HG03064 (cell line): ENCODE measurements around the gene BLOC1S4.
"Not testable (repeated sequence)": the region's sequence is repeated elsewhere in the genome, so short reads cannot be mapped to it uniquely, and the experiment has no call there.

Experiments
- ATAC-seq: cut with Tn5 transposase; IDR thresholded peaks from one replicate; pipeline ENCODE4 v1.9.1; 2021; ENCODE audit warnings: low read depth; ENCODE audit not compliant: unreplicated experiment

The BLOC1S4 gene

GRCh38 chr4:6716958-6717655 is 1.1 kb downstream of the BLOC1S4 start:
- ATAC-seq: no peak

- no peak for ATAC-seq
These were observed 3.1 kb downstream of the BLOC1S4 start for GRCh38 chr4:6718932-6719610.

GRCh38 chr4:6719611-6720179 is 3.7 kb downstream of the BLOC1S4 start:
- ATAC-seq: no peak

- ATAC-seq: no peak
These were observed 4.3 kb downstream of the BLOC1S4 start for GRCh38 chr4:6720202-6720699.

GRCh38 chr4:6721121-6721520 is 5.1 kb downstream of the BLOC1S4 start:
- ATAC-seq: no peak

- no peak for ATAC-seq
These were observed 6.9 kb downstream of the BLOC1S4 start for GRCh38 chr4:6722891-6723290.

GRCh38 chr4:6723851-6724250 is 7.9 kb downstream of the BLOC1S4 start:
- no peak for ATAC-seq

GRCh38 chr4:6724421-6725111 is 8.6 kb downstream of the BLOC1S4 start:
- ATAC-seq: no peak

GRCh38 chr4:6725427-6725961 is 9.5 kb downstream of the BLOC1S4 start:
- not testable (repeated sequence) for ATAC-seq

- ATAC-seq: no peak
These were observed 11.3 kb downstream of the BLOC1S4 start for GRCh38 chr4:6727081-6727942.

GRCh38 chr4:6727943-6728250 is 11.9 kb downstream of the BLOC1S4 start:
- ATAC-seq: no peak

GRCh38 chr4:6728320-6729029 is 12.5 kb downstream of the BLOC1S4 start:
- no peak for ATAC-seq

GRCh38 chr4:6730603-6731317 is 14.8 kb downstream of the BLOC1S4 start:
- no peak for ATAC-seq

GRCh38 chr4:6731318-6731675 is 15.3 kb downstream of the BLOC1S4 start:
- ATAC-seq: no peak

- no peak for ATAC-seq
These were observed 15.8 kb downstream of the BLOC1S4 start for GRCh38 chr4:6731780-6732179.

- no peak for ATAC-seq
These were observed 16.7 kb downstream of the BLOC1S4 start for GRCh38 chr4:6732441-6733357.

- ATAC-seq: no peak
These were observed 17.6 kb downstream of the BLOC1S4 start for GRCh38 chr4:6733358-6734164.
